T-helper 17 cell (primary cell): ENCODE data around the gene PALLD. TPM values are rescaled to one million over a fixed set of nuclear protein-coding genes. Genes with fewer than 3 reads are reported as not detected.

ENCODE experiments used
- ATAC-seq: fragments of 150-1000 bp; cut with Tn5 transposase; 2 replicates; pipeline ENCODE4 v1.10.0; 2021; ENCODE audit warnings: mild to moderate bottlenecking, moderate library complexity
- DNase-seq, 3 donors: peaks; one replicate each; pipeline versions ENCODE4 v3.0.0 to v3.0.0-alpha.2; 2020 to 2021
- H3K9me3 ChIP-seq: one replicate; pipeline ENCODE4 v1.7.0; 2013; ENCODE audit warnings: low read length, mild to moderate bottlenecking; ENCODE audit not compliant: control insufficient read depth, poor library complexity, severe bottlenecking
- H3K27ac Mint-ChIP-seq: one replicate; pipeline ENCODE4 v1.8.0; 2022; ENCODE audit warnings: mild to moderate bottlenecking, moderate library complexity, mixed read lengths
- H3K27me3 Mint-ChIP-seq: one replicate; pipeline ENCODE4 v1.8.0; 2022; ENCODE audit warnings: mixed read lengths
- H3K36me3 Mint-ChIP-seq: one replicate; pipeline ENCODE4 v1.8.0; 2022; ENCODE audit warnings: low read depth, mixed read lengths
- H3K4me1 Mint-ChIP-seq: one replicate; pipeline ENCODE4 v1.8.0; 2022; ENCODE audit warnings: mild to moderate bottlenecking, mixed read lengths
- H3K4me3 Mint-ChIP-seq: one replicate; pipeline ENCODE4 v1.8.0; 2022; ENCODE audit warnings: mild to moderate bottlenecking, moderate library complexity, mixed read lengths
- total RNA-seq, 4 donors: library from RNA in 2 of 4; stranded (reverse) in 2 of 4; gene quantifications; one replicate each; pipeline ENCODE4 v1.2.3 and lab custom pipeline; 2022 to 2026

The PALLD gene
- total RNA-seq, 2 donors from 2014 or later = 0.26 to 0.67 TPM

GRCh38 chr4:168787334-168787733 lies 290.5 kb downstream of the PALLD start:
- H3K9me3 ChIP-seq = no peaks in the 10 kb centered on the region
- Mint-ChIP-seq H3K27me3 (peaks cover 10% of the 10 kb centered on the region), H3K4me3 (no peak overlapping the region), H3K36me3 (no peaks in the 10 kb centered on the region), H3K27ac (no peak overlapping the region), H3K4me1 (peaks cover 4% of the 10 kb centered on the region)
- DNase-seq (no peak), ATAC-seq (no peak)

GRCh38 chr4:168787801-168788595 lies 291.1 kb downstream of the PALLD start:
- H3K4me3 Mint-ChIP-seq = no peak overlapping the region
- DNase-seq = no peak
- ATAC-seq = no peak
- H3K36me3 Mint-ChIP-seq = no peaks in the 10 kb centered on the region
- no peak overlapping the region for H3K27ac Mint-ChIP-seq
- peaks cover 4% of the 10 kb centered on the region for H3K4me1 Mint-ChIP-seq
- H3K27me3 Mint-ChIP-seq = peaks cover 10% of the 10 kb centered on the region
- H3K9me3 ChIP-seq = no peaks in the 10 kb centered on the region

- peaks cover 9% of the 10 kb centered on the region for H3K27me3 Mint-ChIP-seq
- H3K4me1 Mint-ChIP-seq = peaks cover 2% of the 10 kb centered on the region
- no peak overlapping the region for H3K4me3 Mint-ChIP-seq
- no peaks in the 10 kb centered on the region for H3K36me3 Mint-ChIP-seq
- no peak for DNase-seq
- no peaks in the 10 kb centered on the region for H3K9me3 ChIP-seq
- no peak for ATAC-seq
- no peak overlapping the region for H3K27ac Mint-ChIP-seq
Measured at GRCh38 chr4:168790898-168791297, 294.0 kb downstream of the PALLD start.

GRCh38 chr4:168791376-168791775 lies 294.5 kb downstream of the PALLD start:
- no peak for ATAC-seq
- peaks cover 13% of the 10 kb centered on the region for H3K27me3 Mint-ChIP-seq
- no peak overlapping the region for H3K4me3 Mint-ChIP-seq
- H3K36me3 Mint-ChIP-seq = no peaks in the 10 kb centered on the region
- peaks cover 2% of the 10 kb centered on the region for H3K4me1 Mint-ChIP-seq
- no peak overlapping the region for H3K27ac Mint-ChIP-seq
- no peaks in the 10 kb centered on the region for H3K9me3 ChIP-seq
- no peak for DNase-seq

GRCh38 chr4:168793542-168793941 lies 296.7 kb downstream of the PALLD start:
- no peak for DNase-seq

GRCh38 chr4:168794092-168794707 lies 297.3 kb downstream of the PALLD start:
- H3K4me3 Mint-ChIP-seq = no peak overlapping the region

More at GRCh38 chr4:168793542-168793941, 296.7 kb downstream of the PALLD start:
- H3K9me3 ChIP-seq = no peaks in the 10 kb centered on the region
- no peak overlapping the region for H3K4me3 Mint-ChIP-seq
- H3K4me1 Mint-ChIP-seq = peaks cover 2% of the 10 kb centered on the region
- H3K27me3 Mint-ChIP-seq = peaks cover 14% of the 10 kb centered on the region
- no peaks in the 10 kb centered on the region for H3K36me3 Mint-ChIP-seq
- ATAC-seq = no peak
- H3K27ac Mint-ChIP-seq = no peak overlapping the region

GRCh38 chr4:168794881-168795280 lies 298.0 kb downstream of the PALLD start:
- Mint-ChIP-seq H3K27me3 (peaks cover 14% of the 10 kb centered on the region), H3K27ac (peak overlapping the region; percentile 54), H3K36me3 (no peaks in the 10 kb centered on the region), H3K4me3 (no peak overlapping the region), H3K4me1 (no peaks in the 10 kb centered on the region)
- DNase-seq (no peak), ATAC-seq (no peak)
- no peaks in the 10 kb centered on the region for H3K9me3 ChIP-seq

More at GRCh38 chr4:168794092-168794707, 297.3 kb downstream of the PALLD start:
- DNase-seq = no peak
- Mint-ChIP-seq H3K36me3 (no peaks in the 10 kb centered on the region), H3K4me1 (no peaks in the 10 kb centered on the region), H3K27ac (no peak overlapping the region), H3K27me3 (peaks cover 14% of the 10 kb centered on the region)
- no peaks in the 10 kb centered on the region for H3K9me3 ChIP-seq
- no peak for ATAC-seq

- no peaks in the 10 kb centered on the region for H3K36me3 Mint-ChIP-seq
- H3K4me3 Mint-ChIP-seq = no peak overlapping the region
- peaks cover 14% of the 10 kb centered on the region for H3K27me3 Mint-ChIP-seq
- no peaks in the 10 kb centered on the region for H3K9me3 ChIP-seq
- peak overlapping the region; percentile 54 for H3K27ac Mint-ChIP-seq
- no peak for ATAC-seq
- no peaks in the 10 kb centered on the region for H3K4me1 Mint-ChIP-seq
- DNase-seq = no peak
Measured at GRCh38 chr4:168795346-168795745, 298.5 kb downstream of the PALLD start.

- ATAC-seq = no peak
- Mint-ChIP-seq H3K4me1 (no peaks in the 10 kb centered on the region), H3K4me3 (no peak overlapping the region), H3K27ac (no peak overlapping the region), H3K36me3 (no peaks in the 10 kb centered on the region), H3K27me3 (peaks cover 20% of the 10 kb centered on the region)
- DNase-seq = no peak
- H3K9me3 ChIP-seq = no peaks in the 10 kb centered on the region
Measured at GRCh38 chr4:168796362-168797106, 299.7 kb downstream of the PALLD start.

GRCh38 chr4:168797194-168797593 lies 300.3 kb downstream of the PALLD start:
- no peak overlapping the region for H3K27ac Mint-ChIP-seq
- H3K9me3 ChIP-seq = no peaks in the 10 kb centered on the region
- ATAC-seq (peak; percentile 21), DNase-seq (no peak)
- H3K4me1 Mint-ChIP-seq = no peaks in the 10 kb centered on the region
- H3K36me3 Mint-ChIP-seq = no peaks in the 10 kb centered on the region
- H3K4me3 Mint-ChIP-seq = no peak overlapping the region
- H3K27me3 Mint-ChIP-seq = peaks cover 23% of the 10 kb centered on the region

GRCh38 chr4:168797738-168798375 lies 301.0 kb downstream of the PALLD start:
- Mint-ChIP-seq H3K36me3 (no peaks in the 10 kb centered on the region), H3K4me3 (no peak overlapping the region), H3K4me1 (no peaks in the 10 kb centered on the region), H3K27me3 (peaks cover 23% of the 10 kb centered on the region), H3K27ac (no peak overlapping the region)
- no peak for ATAC-seq
- DNase-seq = no peak
- no peaks in the 10 kb centered on the region for H3K9me3 ChIP-seq

GRCh38 chr4:168800926-168801325 lies 304.1 kb downstream of the PALLD start:
- ATAC-seq = no peak
- no peaks in the 10 kb centered on the region for H3K9me3 ChIP-seq
- Mint-ChIP-seq H3K4me3 (no peak overlapping the region), H3K36me3 (no peaks in the 10 kb centered on the region), H3K4me1 (no peaks in the 10 kb centered on the region), H3K27ac (no peak overlapping the region), H3K27me3 (peaks cover 21% of the 10 kb centered on the region)
- DNase-seq = no peak

GRCh38 chr4:168802222-168802621 lies 305.4 kb downstream of the PALLD start:
- DNase-seq (no peak), ATAC-seq (no peak)
- Mint-ChIP-seq H3K27ac (no peak overlapping the region), H3K36me3 (peaks cover 2% of the 10 kb centered on the region), H3K4me3 (no peak overlapping the region), H3K27me3 (peaks cover 26% of the 10 kb centered on the region), H3K4me1 (no peaks in the 10 kb centered on the region)
- H3K9me3 ChIP-seq = no peaks in the 10 kb centered on the region
